Breast epithelium (tissue), 4 donors: ENCODE results near the gene C1QTNF9B. TPM values are rescaled to one million over a fixed set of nuclear protein-coding genes. Genes with fewer than 3 reads are reported as not detected.

Source experiments
- DNase-seq, 2 donors: peaks; one replicate each; pipeline ENCODE4 v3.0.0-alpha.2; 2019; ENCODE audit warnings: low spot score in 2 of 2
- H3K27ac ChIP-seq, 2 donors: fragments of 200-600 bp; sonication (generic) in 1 of 2; one replicate each; pipeline ENCODE4 v1.5.1; 2016 to 2019; ENCODE audit warnings: mild to moderate bottlenecking in 1 of 2
- H3K27me3 ChIP-seq, 2 donors: fragments of 200-600 bp; sonication (generic) in 1 of 2; one replicate each; pipeline versions ENCODE4 v1.5.1 to v1.6.0; 2017 to 2019; ENCODE audit warnings: control low read depth in 1 of 2, mild to moderate bottlenecking in 1 of 2
- H3K36me3 ChIP-seq: fragments of 200-600 bp; one replicate; pipeline ENCODE4 v1.5.1; 2019
- H3K4me1 ChIP-seq, 2 donors: fragments of 200-600 bp; sonication (generic); one replicate each; pipeline ENCODE4 v1.5.1; 2016 to 2019; ENCODE audit warnings: control low read depth in 1 of 2
- H3K4me3 ChIP-seq, 3 donors: fragments of 200-600 bp; sonication (generic); 1 replicate in 2 of 3; 2 replicates in 1 of 3; pipeline ENCODE4 v1.5.1; 2016 to 2019; ENCODE audit warnings: mild to moderate bottlenecking in 3 of 3, moderate library complexity in 2 of 3
- H3K9me3 ChIP-seq, 2 donors: fragments of 200-600 bp; sonication (generic) in 1 of 2; one replicate each; pipeline ENCODE4 v1.5.1; 2016 to 2019; ENCODE audit warnings: control low read depth in 1 of 2
- POLR2A ChIP-seq: fragments of 450-650 bp; IDR thresholded peaks from one replicate; pipeline ENCODE4 v1.6.1; 2016; ENCODE audit warnings: antibody characterized with exemption, mild to moderate bottlenecking, moderate library complexity
- POLR2AphosphoS5 ChIP-seq, 3 donors: sonication (generic); formaldehyde crosslinking; IDR thresholded peaks; one replicate each; pipeline ENCODE4 v1.6.1; 2017; ENCODE audit warnings: antibody characterized with exemption in 3 of 3
- intact Hi-C: fragments of 100-400 bp; cut with DNase I; formaldehyde crosslinking; loops from one replicate; pipeline ENCODE4 v1.15.1; 2023; ENCODE audit warnings: low total_unique reads
- total RNA-seq, 3 donors: library from RNA; depleted of rRNA; stranded (reverse); fragments of >200 nt; gene quantifications; one replicate each; pipeline ENCODE4 v1.1.0, GENCODE V29; 2016
- TF ChIP-seq, protein P1 (sequence below), 3 donors: fragments of 450-650 bp; IDR thresholded peaks; one replicate each; pipeline ENCODE4 v1.5.1; 2016 to 2017; ENCODE audit warnings: antibody characterized with exemption in 3 of 3, mild to moderate bottlenecking in 3 of 3, moderate library complexity in 3 of 3

Gene C1QTNF9B
- total RNA-seq, 3 donors from 2014 or later, result 0.32 TPM; not detected in 2

DNA sequence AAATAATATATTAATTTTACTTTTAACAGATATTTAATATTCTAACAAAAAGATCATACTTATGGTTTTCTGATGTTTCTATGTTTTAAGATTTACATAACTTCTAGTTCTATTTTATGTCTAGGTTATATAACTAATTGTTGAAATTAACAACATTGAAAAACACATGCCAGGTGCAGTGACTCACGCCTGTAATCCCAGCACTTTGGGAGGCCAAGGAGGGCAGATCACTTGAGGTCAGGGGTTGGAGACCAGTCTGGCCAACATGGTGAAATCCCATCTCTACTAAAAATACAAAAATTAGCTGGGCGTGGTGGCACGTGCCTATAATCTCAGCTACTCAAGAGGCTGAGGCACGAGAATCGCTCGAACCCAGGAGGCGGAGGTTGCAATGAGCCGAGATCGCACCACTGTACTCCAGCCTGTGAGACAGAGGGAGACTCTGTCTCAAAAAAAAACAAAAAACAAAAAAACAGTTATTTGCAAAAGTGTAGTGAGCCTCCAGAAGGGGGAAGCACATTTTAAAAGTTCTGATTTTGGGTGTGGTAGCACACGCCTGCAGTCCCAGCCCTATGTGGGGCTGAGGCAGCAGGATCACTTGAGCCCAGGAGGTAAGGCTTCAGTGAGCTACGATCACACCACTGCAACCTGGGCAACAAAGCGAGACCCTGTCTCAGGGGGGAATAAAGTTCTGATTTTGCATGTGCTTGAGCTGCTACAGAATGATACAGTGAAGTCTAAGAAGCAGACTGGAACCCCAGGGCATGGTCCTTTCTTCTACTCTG lies 26.8 kb downstream of the C1QTNF9B start:
- no peak for TF ChIP-seq POLR2A
- TF ChIP-seq, protein P1, sequence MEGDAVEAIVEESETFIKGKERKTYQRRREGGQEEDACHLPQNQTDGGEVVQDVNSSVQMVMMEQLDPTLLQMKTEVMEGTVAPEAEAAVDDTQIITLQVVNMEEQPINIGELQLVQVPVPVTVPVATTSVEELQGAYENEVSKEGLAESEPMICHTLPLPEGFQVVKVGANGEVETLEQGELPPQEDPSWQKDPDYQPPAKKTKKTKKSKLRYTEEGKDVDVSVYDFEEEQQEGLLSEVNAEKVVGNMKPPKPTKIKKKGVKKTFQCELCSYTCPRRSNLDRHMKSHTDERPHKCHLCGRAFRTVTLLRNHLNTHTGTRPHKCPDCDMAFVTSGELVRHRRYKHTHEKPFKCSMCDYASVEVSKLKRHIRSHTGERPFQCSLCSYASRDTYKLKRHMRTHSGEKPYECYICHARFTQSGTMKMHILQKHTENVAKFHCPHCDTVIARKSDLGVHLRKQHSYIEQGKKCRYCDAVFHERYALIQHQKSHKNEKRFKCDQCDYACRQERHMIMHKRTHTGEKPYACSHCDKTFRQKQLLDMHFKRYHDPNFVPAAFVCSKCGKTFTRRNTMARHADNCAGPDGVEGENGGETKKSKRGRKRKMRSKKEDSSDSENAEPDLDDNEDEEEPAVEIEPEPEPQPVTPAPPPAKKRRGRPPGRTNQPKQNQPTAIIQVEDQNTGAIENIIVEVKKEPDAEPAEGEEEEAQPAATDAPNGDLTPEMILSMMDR (IDR thresholded peaks at IDR 0.05), result no peak
- TF ChIP-seq POLR2AphosphoS5 (IDR thresholded peaks at IDR 0.05), result no peak
- Histone ChIP-seq H3K9me3 (no peaks in the 10 kb centered on the region), H3K27ac (no peak overlapping the region), H3K36me3 (no peaks in the 10 kb centered on the region), H3K27me3 (no peaks in the 10 kb centered on the region), H3K4me1 (no peaks in the 10 kb centered on the region), H3K4me3 (no peak overlapping the region)
- intact Hi-C loops, result loop anchor here (10.0 kb wide), 1 partner anchor 406 kb away; no protein-coding TSS in a partner anchor
- DNase-seq, result no peak

DNA sequence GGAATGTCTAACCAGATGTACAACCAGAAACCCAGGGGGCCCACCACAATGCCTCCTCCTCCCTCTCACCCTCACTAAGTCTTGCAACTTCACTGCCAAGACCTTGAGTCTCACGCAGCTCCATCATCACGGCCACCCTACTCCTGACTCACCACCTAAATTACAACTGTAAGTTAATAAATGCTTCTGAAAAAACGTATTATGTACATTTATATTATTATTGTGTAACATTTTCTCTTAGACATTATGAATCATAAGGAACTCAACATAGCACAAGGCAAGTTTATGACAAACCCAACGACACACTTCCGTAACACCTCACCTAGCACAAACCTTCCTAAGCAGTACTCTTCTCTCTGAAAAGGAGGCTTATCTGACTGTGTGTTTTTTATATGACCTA lies 28.8 kb downstream of the C1QTNF9B start:
- no peak overlapping the region for H3K27ac ChIP-seq
- H3K4me3 ChIP-seq, result no peak overlapping the region
- no peak for DNase-seq
- intact Hi-C loops, result no loop called here
- no peaks in the 10 kb centered on the region for H3K36me3 ChIP-seq
- H3K27me3 ChIP-seq, result no peaks in the 10 kb centered on the region
- H3K9me3 ChIP-seq, result no peaks in the 10 kb centered on the region
- no peaks in the 10 kb centered on the region for H3K4me1 ChIP-seq
- no peak for TF ChIP-seq POLR2AphosphoS5 (IDR thresholded peaks at IDR 0.05)
- TF ChIP-seq, protein P1 (IDR thresholded peaks at IDR 0.05), result no peak
- TF ChIP-seq POLR2A, result no peak

DNA sequence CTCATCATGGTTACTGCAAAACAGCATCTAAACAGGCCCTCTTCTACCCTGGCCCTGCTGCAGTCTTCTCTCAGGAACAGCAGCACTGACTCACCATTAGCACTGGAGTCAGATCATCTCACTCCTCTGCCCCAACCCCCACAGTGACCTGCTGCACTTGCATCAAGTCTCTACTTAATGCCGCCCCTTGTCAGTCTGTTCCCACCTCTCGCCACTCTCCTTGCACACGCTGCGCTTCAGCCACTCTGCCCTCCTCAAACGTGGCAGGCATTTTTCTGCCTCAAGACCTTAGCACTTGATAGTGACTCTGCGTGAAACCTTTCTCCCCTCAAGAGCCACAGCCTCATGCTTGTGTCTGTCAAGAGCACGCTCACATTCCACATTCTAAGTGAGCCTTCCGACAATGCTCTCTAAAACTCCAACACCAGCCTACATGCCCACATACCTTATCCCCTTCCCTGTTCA lies 30.2 kb downstream of the C1QTNF9B start:
- Histone ChIP-seq H3K9me3 (no peaks in the 10 kb centered on the region), H3K27ac (no peak overlapping the region), H3K27me3 (no peaks in the 10 kb centered on the region), H3K4me3 (no peak overlapping the region), H3K36me3 (no peaks in the 10 kb centered on the region), H3K4me1 (no peaks in the 10 kb centered on the region)
- intact Hi-C loops, result no loop called here
- no peak for DNase-seq
- TF ChIP-seq POLR2A (no peak), POLR2AphosphoS5 (IDR thresholded peaks at IDR 0.05) (no peak)
- TF ChIP-seq, protein P1 (IDR thresholded peaks at IDR 0.05), result no peak

DNA sequence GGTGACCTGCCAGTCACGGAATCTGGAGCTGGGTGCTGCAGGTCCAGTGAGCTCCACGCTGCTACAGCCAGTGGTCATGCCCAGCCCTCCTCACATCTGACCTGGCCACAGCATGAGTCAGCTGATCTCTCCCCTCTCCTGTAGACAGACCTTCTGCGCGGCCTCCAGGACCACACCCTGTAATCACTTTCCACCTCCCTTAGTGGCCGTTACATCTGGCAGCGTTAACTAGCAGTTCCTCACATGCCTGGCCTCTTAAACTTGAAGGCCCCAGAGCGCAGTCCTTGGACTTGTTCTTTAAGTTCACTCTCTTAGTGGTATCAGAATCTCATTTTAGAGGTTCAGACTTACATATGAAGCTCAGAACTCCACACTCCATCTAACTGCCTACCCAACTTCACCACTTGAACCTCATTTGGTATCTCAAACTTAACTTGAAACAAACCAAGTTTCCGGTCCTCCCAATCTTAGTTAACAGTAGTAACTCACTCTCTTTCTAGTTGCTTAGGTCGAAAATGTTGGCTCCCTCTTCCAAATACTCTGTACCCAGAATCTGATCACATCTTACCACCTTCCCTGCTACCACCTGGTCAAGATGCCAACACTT lies 30.8 kb downstream of the C1QTNF9B start:
- no peaks in the 10 kb centered on the region for H3K4me1 ChIP-seq
- no peak overlapping the region for H3K4me3 ChIP-seq
- H3K27me3 ChIP-seq, result no peaks in the 10 kb centered on the region
- TF ChIP-seq, protein P1 (IDR thresholded peaks at IDR 0.05), result no peak
- TF ChIP-seq POLR2A (no peak), POLR2AphosphoS5 (IDR thresholded peaks at IDR 0.05) (no peak)
- no peaks in the 10 kb centered on the region for H3K36me3 ChIP-seq
- H3K27ac ChIP-seq, result no peak overlapping the region
- DNase-seq, result no peak
- intact Hi-C loops, result no loop called here
- no peaks in the 10 kb centered on the region for H3K9me3 ChIP-seq

DNA sequence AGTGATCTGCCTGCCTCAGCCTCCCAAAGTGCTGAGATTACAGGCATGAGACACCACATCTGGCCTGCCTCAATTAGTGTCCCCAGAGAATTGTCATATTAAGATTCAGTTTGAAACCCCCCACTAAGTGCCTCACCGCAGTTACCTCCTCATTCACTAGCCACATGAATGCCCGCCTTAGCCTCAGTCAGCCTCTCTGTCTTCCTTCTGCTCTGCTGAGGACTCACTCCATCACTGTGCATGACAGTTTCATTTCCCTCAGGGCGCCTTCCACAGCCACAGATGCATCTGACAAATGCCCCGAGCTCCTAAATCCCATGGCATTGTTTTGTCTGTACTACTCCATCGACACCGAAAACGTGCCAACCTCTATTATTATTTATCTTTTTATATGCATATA lies 31.4 kb downstream of the C1QTNF9B start:
- intact Hi-C loops, result no loop called here

More for the DNA sequence above, 31.4 kb downstream of the C1QTNF9B start:
- no peak for TF ChIP-seq POLR2AphosphoS5 (IDR thresholded peaks at IDR 0.05)
- no peak for TF ChIP-seq POLR2A
- TF ChIP-seq, protein P1 (IDR thresholded peaks at IDR 0.05), result no peak
- Histone ChIP-seq H3K4me1 (no peaks in the 10 kb centered on the region), H3K36me3 (no peaks in the 10 kb centered on the region), H3K27ac (no peak overlapping the region), H3K9me3 (no peaks in the 10 kb centered on the region), H3K27me3 (no peaks in the 10 kb centered on the region), H3K4me3 (no peak overlapping the region)
- no peak for DNase-seq
